OCI-LY7 (cell line): ENCODE measurements around the gene RAET1L. TPM values are rescaled to one million over a fixed set of nuclear protein-coding genes. Genes with fewer than 3 reads are reported as not detected.
"Not testable (repeated sequence)": the region's sequence is repeated elsewhere in the genome, so short reads cannot be mapped to it uniquely, and the experiment has no call there.

Source experiments
- BruUV-seq: library from RNA; stranded (reverse); fragments of 400-500 nt; replicated peaks from 2 replicates; lab custom pipeline; 2021; lab: Mats Ljungman, UMichigan
- CTCF ChIA-PET: fragments of 300-600 bp; sonication (Branson Sonifier 250); formaldehyde crosslinking; loops from one replicate; lab custom pipeline; 2022; ENCODE audit warnings: antibody characterized with exemption; ENCODE audit not compliant: unreplicated experiment; lab: Charles Lee
- POLR2A ChIA-PET: fragments of 300-600 bp; sonication (Branson Sonifier 250); formaldehyde crosslinking; loops from one replicate; lab custom pipeline; 2022; ENCODE audit warnings: antibody characterized with exemption; lab: Charles Lee
- DNase-seq: peaks from one replicate; pipeline ENCODE4 v3.0.0-alpha.2; 2015; ENCODE audit warnings: low spot score
- H2AFZ ChIP-seq: fragments of 200-600 bp; sonication (generic), shearing (Covaris generic); 2 replicates; pipeline ENCODE4 v1.6.1; 2014; ENCODE audit warnings: mild to moderate bottlenecking, antibody characterized with exemption, low read length, moderate library complexity
- H3K27ac ChIP-seq: fragments of 200-600 bp; sonication (generic); 2 replicates; pipeline ENCODE4 v1.5.1; 2014; ENCODE audit warnings: mixed run types, low read depth, mild to moderate bottlenecking, moderate library complexity, low read length, inconsistent platforms; ENCODE audit not compliant: poor library complexity, severe bottlenecking
- H3K36me3 ChIP-seq: fragments of 200-600 bp; sonication (generic); 2 replicates; pipeline ENCODE4 v1.6.1; 2014; ENCODE audit warnings: mild to moderate bottlenecking, antibody characterized with exemption, low read length, moderate library complexity, mixed read lengths; ENCODE audit not compliant: insufficient read depth
- H3K4me1 ChIP-seq: fragments of 200-600 bp; sonication (generic); 2 replicates; pipeline ENCODE4 v1.5.1; 2014; ENCODE audit warnings: mild to moderate bottlenecking, low read length; ENCODE audit not compliant: insufficient read depth, poor library complexity, severe bottlenecking
- H3K4me2 ChIP-seq: fragments of 200-600 bp; sonication (generic); 2 replicates; pipeline ENCODE4 v1.6.1; 2014; ENCODE audit warnings: mild to moderate bottlenecking, low read length
- H3K4me3 ChIP-seq: fragments of 200-600 bp; sonication (generic); 2 replicates; pipeline ENCODE4 v1.5.1; 2014; ENCODE audit warnings: mild to moderate bottlenecking, low read depth, low read length; ENCODE audit not compliant: poor library complexity, severe bottlenecking
- H3K79me2 ChIP-seq: fragments of 200-600 bp; sonication (generic); 2 replicates; pipeline ENCODE4 v1.6.1; 2016; ENCODE audit warnings: low read depth, mild to moderate bottlenecking, low read length, moderate library complexity, mixed read lengths; ENCODE audit not compliant: insufficient read depth
- H3K9me2 ChIP-seq: fragments of 200-600 bp; sonication (generic); 2 replicates; pipeline ENCODE4 v1.6.1; 2016; ENCODE audit warnings: mild to moderate bottlenecking, low read length, mixed read lengths; ENCODE audit not compliant: insufficient read depth
- H3K9me3 ChIP-seq: fragments of 200-600 bp; sonication (generic); 2 replicates; pipeline ENCODE4 v1.6.1; 2014; ENCODE audit warnings: mild to moderate bottlenecking, mixed run types, low read length, mixed read lengths
- H4K20me1 ChIP-seq: fragments of 200-600 bp; sonication (generic); 2 replicates; pipeline ENCODE4 v1.6.1; 2014; ENCODE audit warnings: mild to moderate bottlenecking, antibody characterized with exemption, low read length, moderate library complexity, mixed read lengths; ENCODE audit not compliant: insufficient read depth
- EZH2phosphoT487 ChIP-seq: fragments of 200-600 bp; sonication (generic); IDR thresholded peaks from 2 replicates; pipeline ENCODE4 v1.6.1; 2018; ENCODE audit warnings: low read depth, borderline replicate concordance, mild to moderate bottlenecking, mixed run types, antibody characterized with exemption, low read length, moderate library complexity, mixed read lengths
- intact Hi-C: fragments of 100-400 bp; cut with micrococcal nuclease; formaldehyde crosslinking; loops from one replicate; pipeline ENCODE4 v1.10.0; 2022; ENCODE audit not compliant: unreplicated experiment
- total RNA-seq, 2 experiments: library from RNA; depleted of rRNA in 1 of 2; stranded (reverse); fragments of >200 nt in 1 of 2; shearing (Covaris generic) in 1 of 2; gene quantifications; 2 replicates each; pipeline ENCODE4 v1.2.3, GENCODE V29; 2014 to 2022
- TF ChIP-seq, protein P1 (sequence below): fragments of 200-600 bp; sonication (generic); conservative IDR thresholded peaks from 2 replicates; pipeline ENCODE4 v1.5.1; 2014; ENCODE audit warnings: mild to moderate bottlenecking, antibody characterized with exemption, low read length, moderate library complexity, mixed read lengths

Gene RAET1L
- total RNA-seq, 2 experiments from 2014 or later, result not detected

DNA sequence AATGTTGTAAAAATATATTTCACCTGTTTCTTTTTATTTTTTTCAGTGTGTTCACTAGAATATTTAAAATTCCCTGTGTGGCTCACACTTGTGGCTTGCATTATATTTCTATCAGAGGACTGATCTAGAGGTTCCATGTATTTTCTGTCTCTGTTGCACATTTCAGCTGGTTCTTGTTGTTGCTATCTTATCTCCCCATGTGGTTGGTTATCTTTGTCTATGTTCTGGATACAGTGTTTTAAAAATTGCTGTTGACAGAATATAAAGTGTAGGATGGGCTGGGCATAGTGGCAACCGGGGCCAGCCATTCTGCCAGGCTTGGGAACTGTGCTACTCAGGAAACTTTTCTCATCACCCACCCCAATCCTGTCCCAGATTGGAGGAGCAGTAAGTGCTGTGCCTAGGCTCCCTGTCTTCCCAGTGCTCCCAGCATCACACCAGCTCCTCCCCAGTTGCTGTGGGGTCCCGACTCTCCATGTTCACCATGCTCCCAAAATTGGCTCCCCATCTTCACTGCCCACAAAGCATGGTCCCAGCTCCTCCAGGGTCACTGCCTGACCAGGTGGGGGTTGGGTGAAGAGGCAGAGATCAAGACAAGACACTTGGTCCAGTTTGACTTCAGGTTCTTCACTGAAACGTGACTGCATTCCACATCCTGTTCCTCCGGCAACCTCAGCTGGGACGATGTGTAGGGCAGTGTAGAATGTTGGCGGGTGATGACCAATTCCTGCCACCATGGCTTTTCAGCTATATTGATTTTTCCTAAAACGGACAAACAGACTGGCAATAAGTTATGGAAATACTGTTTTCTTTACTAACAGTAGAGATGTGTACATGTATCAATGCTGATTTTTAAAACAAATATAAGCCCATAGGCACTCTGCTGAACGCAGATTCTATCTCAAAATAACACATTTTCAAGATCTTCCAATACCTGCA lies 12.2 kb downstream of the RAET1L start:
- H4K20me1 ChIP-seq, H3K4me2 ChIP-seq, H3K79me2 ChIP-seq, H3K36me3 ChIP-seq, H3K4me3 ChIP-seq, H2AFZ ChIP-seq, DNase-seq, H3K27ac ChIP-seq, H3K9me3 ChIP-seq, H3K9me2 ChIP-seq, intact Hi-C loops, CTCF ChIA-PET, BruUV-seq, H3K4me1 ChIP-seq: not testable (repeated sequence)
- POLR2A ChIA-PET, result interaction anchor here (0.7 kb wide), 1 partner anchor 357 kb away, joined by 3 read pairs; no protein-coding TSS in a partner anchor

DNA sequence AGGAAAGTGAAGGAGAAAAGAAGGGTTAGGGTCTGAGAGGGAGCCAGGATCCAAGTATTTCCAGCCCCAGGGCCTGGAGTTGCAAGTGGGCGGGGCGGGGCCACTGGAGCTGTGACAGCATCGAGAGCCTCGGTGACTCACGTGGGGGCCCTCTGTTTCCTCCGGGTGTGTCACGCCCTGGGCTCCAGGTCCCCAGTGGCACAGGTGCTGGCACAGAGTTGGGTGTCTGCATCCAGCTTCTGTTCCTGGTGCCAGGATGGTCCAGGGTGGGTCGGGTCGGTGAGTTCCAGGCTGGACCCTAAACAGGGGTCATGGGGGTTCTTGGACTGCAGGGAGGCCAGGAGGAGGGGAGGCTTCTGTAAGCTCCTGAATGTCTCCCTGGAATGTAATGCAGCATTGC lies 16.7 kb downstream of the RAET1L start:
- Histone ChIP-seq H4K20me1 (no peaks in the 10 kb centered on the region), H3K4me3 (no peak overlapping the region), H3K79me2 (no peaks in the 10 kb centered on the region), H2AFZ (no peak overlapping the region), H3K9me3 (no peaks in the 10 kb centered on the region), H3K36me3 (no peaks in the 10 kb centered on the region), H3K4me2 (no peak overlapping the region), H3K4me1 (peaks cover 14% of the 10 kb centered on the region), H3K9me2 (no peaks in the 10 kb centered on the region), H3K27ac (no peak overlapping the region)
- no TSS peak for BruUV-seq
- DNase-seq, result no peak
- ChIA-PET POLR2A (no interaction called here), CTCF (no interaction called here)
- intact Hi-C loops, result loop anchor here (5.0 kb wide), 1 partner anchor 339 kb away; no protein-coding TSS in a partner anchor
- TF ChIP-seq, protein P1, sequence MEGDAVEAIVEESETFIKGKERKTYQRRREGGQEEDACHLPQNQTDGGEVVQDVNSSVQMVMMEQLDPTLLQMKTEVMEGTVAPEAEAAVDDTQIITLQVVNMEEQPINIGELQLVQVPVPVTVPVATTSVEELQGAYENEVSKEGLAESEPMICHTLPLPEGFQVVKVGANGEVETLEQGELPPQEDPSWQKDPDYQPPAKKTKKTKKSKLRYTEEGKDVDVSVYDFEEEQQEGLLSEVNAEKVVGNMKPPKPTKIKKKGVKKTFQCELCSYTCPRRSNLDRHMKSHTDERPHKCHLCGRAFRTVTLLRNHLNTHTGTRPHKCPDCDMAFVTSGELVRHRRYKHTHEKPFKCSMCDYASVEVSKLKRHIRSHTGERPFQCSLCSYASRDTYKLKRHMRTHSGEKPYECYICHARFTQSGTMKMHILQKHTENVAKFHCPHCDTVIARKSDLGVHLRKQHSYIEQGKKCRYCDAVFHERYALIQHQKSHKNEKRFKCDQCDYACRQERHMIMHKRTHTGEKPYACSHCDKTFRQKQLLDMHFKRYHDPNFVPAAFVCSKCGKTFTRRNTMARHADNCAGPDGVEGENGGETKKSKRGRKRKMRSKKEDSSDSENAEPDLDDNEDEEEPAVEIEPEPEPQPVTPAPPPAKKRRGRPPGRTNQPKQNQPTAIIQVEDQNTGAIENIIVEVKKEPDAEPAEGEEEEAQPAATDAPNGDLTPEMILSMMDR, result no peak
- no peak for TF ChIP-seq EZH2phosphoT487

DNA sequence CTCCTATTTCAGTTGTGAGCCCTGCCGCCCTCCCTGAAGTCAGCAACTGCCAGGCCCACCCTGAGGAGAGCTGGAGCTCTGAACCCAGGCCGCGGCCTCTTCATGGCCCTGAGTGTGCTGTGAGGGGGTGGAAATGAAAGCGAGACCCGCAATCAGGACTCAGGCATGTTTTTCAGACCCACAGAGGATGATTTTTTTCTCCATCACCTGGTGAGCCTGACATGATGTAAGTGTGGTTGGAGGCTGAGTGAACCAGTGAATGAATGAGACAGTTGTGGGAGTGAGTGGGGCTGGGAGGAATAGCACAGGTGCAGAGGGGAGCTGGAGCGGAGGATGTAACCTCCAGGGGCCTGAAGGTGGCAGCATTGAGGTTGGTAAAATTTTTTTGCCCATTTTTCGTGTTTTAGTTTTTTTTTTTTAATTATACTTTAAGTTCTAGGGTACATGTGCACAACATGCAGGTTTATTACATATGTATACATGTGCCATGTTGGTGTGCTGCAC lies 18.3 kb downstream of the RAET1L start:
- TF ChIP-seq, protein P1, result peak; percentile 76
- TF ChIP-seq EZH2phosphoT487, result no peak
- Histone ChIP-seq H4K20me1 (no peaks in the 10 kb centered on the region), H3K36me3 (no peaks in the 10 kb centered on the region; the same call in 1 of the 2 replicates), H3K9me3 (no peaks in the 10 kb centered on the region), H3K27ac (no peak overlapping the region), H3K79me2 (no peaks in the 10 kb centered on the region), H3K4me1 (peaks cover 16% of the 10 kb centered on the region), H3K4me3 (no peak overlapping the region), H3K9me2 (no peaks in the 10 kb centered on the region), H2AFZ (no peak overlapping the region), H3K4me2 (no peak overlapping the region)
- CTCF ChIA-PET, result interaction anchor here (0.6 kb wide), 1 partner anchor 388 kb away, joined by 3 read pairs; no protein-coding TSS in a partner anchor
- BruUV-seq, result no TSS peak
- peak; percentile 62 for DNase-seq
- intact Hi-C loops, result loop anchor here (5.0 kb wide), 1 partner anchor 340 kb away; no protein-coding TSS in a partner anchor
- POLR2A ChIA-PET, result interaction anchor here (0.6 kb wide), 1 partner anchor 23 kb away, joined by 4 read pairs; no protein-coding TSS in a partner anchor
